Measurements from ENCODE around the gene STPG4.

Gene STPG4

GRCh38 chr2:47091118-47091517, 64.0 kb downstream of the STPG4 start:
- Histone ChIP-seq H3K79me1 (replicated peaks; ENCODE audit: low read length, poor library complexity, severe bottlenecking) (no peaks in the 10 kb centered on the region), H3K9ac (ENCODE audit: low read length) (no peak overlapping the region), H3K27ac (ENCODE audit: low read length, poor library complexity, severe bottlenecking) (no peak overlapping the region), H3K4ac (ENCODE audit: low read depth in 1 of 2, low read length in 2 of 2) (no peak overlapping the region), H3K14ac (ENCODE audit: low read length in 2 of 2) (no peak overlapping the region), H3K4me3 (ENCODE audit: insufficient read depth in 1 of 2, low read depth in 1 of 2, low read length in 2 of 2) (no peak overlapping the region), H2BK12ac (ENCODE audit: low read length in 2 of 2) (no peak overlapping the region), H3K18ac (ENCODE audit: low read depth in 1 of 2, low read length in 2 of 2) (peak overlapping the region in 1 of 2 experiments; percentile 28), H4K8ac (ENCODE audit: low read length) (no peak overlapping the region), H2AK5ac (ENCODE audit: low read length, severe bottlenecking) (no peak overlapping the region), H2AFZ (ENCODE audit: low read depth, low read length) (peak overlapping the region; percentile 18), H2BK15ac (ENCODE audit: low read depth, poor library complexity, severe bottlenecking) (no peak overlapping the region), H3K23ac (ENCODE audit: low read length in 2 of 2) (no peak overlapping the region), H3K4me1 (ENCODE audit: control insufficient read depth, insufficient read depth, low read depth, low read length) (peaks cover 7% of the 10 kb centered on the region), H2BK5ac (ENCODE audit: low read depth, low read length, poor library complexity, severe bottlenecking) (no peak overlapping the region), H4K91ac (ENCODE audit: low read length) (no peak overlapping the region), H3K36me3 (ENCODE audit: control insufficient read depth in 1 of 2, insufficient read depth in 2 of 2, low read depth in 1 of 2, low read length in 2 of 2) (no peaks in the 10 kb centered on the region), H2BK120ac (ENCODE audit: low read depth, low read length) (no peak overlapping the region), H3K27me3 (ENCODE audit: control insufficient read depth in 1 of 2, insufficient read depth in 1 of 2, low read length in 2 of 2) (no peaks in the 10 kb centered on the region), H3K4me2 (ENCODE audit: low read length, poor library complexity, severe bottlenecking) (no peak overlapping the region), H3K9me3 (ENCODE audit: control insufficient read depth, low read length) (no peaks in the 10 kb centered on the region)
- DNase-seq, result peak; percentile 28
- 100% methylated on average over 1 of the region's 2 CpGs for WGBS

DNA sequence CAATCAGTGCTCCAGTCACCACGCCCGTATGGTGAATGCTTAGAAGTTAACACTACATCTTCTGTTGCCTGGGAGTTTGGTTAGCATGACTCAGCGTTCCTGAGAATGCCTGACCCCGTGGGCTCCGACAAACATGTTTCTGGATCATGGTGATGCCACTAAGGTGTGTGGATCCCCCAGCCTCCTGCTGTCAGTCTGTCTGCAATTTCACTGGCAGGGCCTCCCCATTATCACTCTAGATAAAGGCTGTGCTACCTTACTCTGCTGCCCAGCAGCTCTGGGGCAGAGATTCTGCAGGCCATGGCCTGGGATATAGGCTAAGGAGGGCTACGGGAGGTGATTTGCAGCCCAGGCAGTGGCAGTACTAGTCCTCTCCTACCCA, 66.0 kb downstream of the STPG4 start:
- peak overlapping the region; percentile 74 for H4K8ac ChIP-seq (ENCODE audit: low read length)
- peak overlapping the region; percentile 73 for H2BK15ac ChIP-seq (ENCODE audit: low read depth, poor library complexity, severe bottlenecking)
- H3K4me2 ChIP-seq (ENCODE audit: low read length, poor library complexity, severe bottlenecking), result no peak overlapping the region
- WGBS, result 21% methylated on average over 6 of the region's 6 CpGs
- H3K4me3 ChIP-seq (ENCODE audit: insufficient read depth in 1 of 2, low read depth in 1 of 2, low read length in 2 of 2), result no peak overlapping the region
- H2BK5ac ChIP-seq (ENCODE audit: low read depth, low read length, poor library complexity, severe bottlenecking), result no peak overlapping the region
- no peaks in the 10 kb centered on the region for H3K79me1 ChIP-seq (replicated peaks; ENCODE audit: low read length, poor library complexity, severe bottlenecking)
- DNase-seq, result peak; percentile 80
- no peak overlapping the region for H3K9ac ChIP-seq (ENCODE audit: low read length)
- H3K23ac ChIP-seq (ENCODE audit: low read length in 2 of 2), result no peak overlapping the region
- H3K18ac ChIP-seq (ENCODE audit: low read depth in 1 of 2, low read length in 2 of 2), result peak overlapping the region; percentile 90 to 93
- no peak overlapping the region for H2AFZ ChIP-seq (ENCODE audit: low read depth, low read length)
- no peak overlapping the region for H2AK5ac ChIP-seq (ENCODE audit: low read length, severe bottlenecking)
- no peak overlapping the region for H3K27ac ChIP-seq (ENCODE audit: low read length, poor library complexity, severe bottlenecking)
- peak overlapping the region in 1 of 2 experiments; percentile 30 for H3K14ac ChIP-seq (ENCODE audit: low read length in 2 of 2)
- H3K27me3 ChIP-seq (ENCODE audit: control insufficient read depth in 1 of 2, insufficient read depth in 1 of 2, low read length in 2 of 2), result no peaks in the 10 kb centered on the region
- peak overlapping the region; percentile 90 to 99 for H2BK12ac ChIP-seq (ENCODE audit: low read length in 2 of 2)
- H3K4me1 ChIP-seq (ENCODE audit: control insufficient read depth, insufficient read depth, low read depth, low read length), result peaks cover 11% of the 10 kb centered on the region
- no peaks in the 10 kb centered on the region for H3K9me3 ChIP-seq (ENCODE audit: control insufficient read depth, low read length)
- no peaks in the 10 kb centered on the region for H3K36me3 ChIP-seq (ENCODE audit: control insufficient read depth in 1 of 2, insufficient read depth in 2 of 2, low read depth in 1 of 2, low read length in 2 of 2)
- peak overlapping the region; percentile 88 for H3K4ac ChIP-seq (ENCODE audit: low read depth in 1 of 2, low read length in 2 of 2)
- H2BK120ac ChIP-seq (ENCODE audit: low read depth, low read length), result peak overlapping the region; percentile 93
- H4K91ac ChIP-seq (ENCODE audit: low read length), result peak overlapping the region; percentile 83

GRCh38 chr2:47088371-47089082, 66.6 kb downstream of the STPG4 start:
- Histone ChIP-seq H3K36me3 (ENCODE audit: control insufficient read depth in 1 of 2, insufficient read depth in 2 of 2, low read depth in 1 of 2, low read length in 2 of 2) (no peaks in the 10 kb centered on the region), H2AFZ (ENCODE audit: low read depth, low read length) (no peak overlapping the region), H4K91ac (ENCODE audit: low read length) (no peak overlapping the region), H3K18ac (ENCODE audit: low read depth in 1 of 2, low read length in 2 of 2) (peak overlapping the region; percentile 40 to 90), H3K4ac (ENCODE audit: low read depth in 1 of 2, low read length in 2 of 2) (peak overlapping the region; percentile 46 to 88), H2BK120ac (ENCODE audit: low read depth, low read length) (no peak overlapping the region), H3K4me3 (ENCODE audit: insufficient read depth in 1 of 2, low read depth in 1 of 2, low read length in 2 of 2) (no peak overlapping the region), H3K79me1 (replicated peaks; ENCODE audit: low read length, poor library complexity, severe bottlenecking) (no peaks in the 10 kb centered on the region), H3K14ac (ENCODE audit: low read length in 2 of 2) (no peak overlapping the region), H2BK5ac (ENCODE audit: low read depth, low read length, poor library complexity, severe bottlenecking) (no peak overlapping the region), H2BK12ac (ENCODE audit: low read length in 2 of 2) (peak overlapping the region; percentile 46 to 90), H2AK5ac (ENCODE audit: low read length, severe bottlenecking) (no peak overlapping the region), H3K9me3 (ENCODE audit: control insufficient read depth, low read length) (no peaks in the 10 kb centered on the region), H2BK15ac (ENCODE audit: low read depth, poor library complexity, severe bottlenecking) (no peak overlapping the region), H3K4me2 (ENCODE audit: low read length, poor library complexity, severe bottlenecking) (no peak overlapping the region), H3K27me3 (ENCODE audit: control insufficient read depth in 1 of 2, insufficient read depth in 1 of 2, low read length in 2 of 2) (no peaks in the 10 kb centered on the region), H4K8ac (ENCODE audit: low read length) (peak overlapping the region; percentile 16), H3K9ac (ENCODE audit: low read length) (no peak overlapping the region), H3K23ac (ENCODE audit: low read length in 2 of 2) (no peak overlapping the region), H3K27ac (ENCODE audit: low read length, poor library complexity, severe bottlenecking) (no peak overlapping the region), H3K4me1 (ENCODE audit: control insufficient read depth, insufficient read depth, low read depth, low read length) (peaks cover 16% of the 10 kb centered on the region)
- peak; percentile 65 for DNase-seq
- WGBS, result 32% methylated on average over 5 of the region's 5 CpGs

DNA sequence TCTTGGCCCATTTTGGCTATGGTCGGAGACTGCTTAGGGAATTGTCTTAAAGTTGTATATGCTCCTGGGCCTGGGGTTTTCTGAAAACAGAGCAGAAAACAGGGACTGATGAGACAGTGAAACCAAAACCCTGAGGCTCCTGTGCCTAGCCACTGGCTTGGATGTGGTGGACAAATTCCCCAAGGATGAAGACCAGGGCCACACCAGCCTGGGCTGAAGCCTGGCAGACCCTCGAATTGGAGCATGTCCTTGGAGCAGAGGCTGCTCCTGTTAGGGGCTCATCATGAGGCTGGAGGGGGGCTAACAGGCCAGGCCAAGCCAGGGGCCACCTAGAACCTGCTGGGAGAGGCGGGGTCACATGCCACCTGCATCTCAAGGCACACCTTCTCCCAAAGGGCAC, 68.1 kb downstream of the STPG4 start:
- H2BK12ac ChIP-seq (ENCODE audit: low read length in 2 of 2), result peak overlapping the region; percentile 98 to 100
- peak overlapping the region; percentile 87 to 95 for H3K18ac ChIP-seq (ENCODE audit: low read depth in 1 of 2, low read length in 2 of 2)
- no peak overlapping the region for H2BK5ac ChIP-seq (ENCODE audit: low read depth, low read length, poor library complexity, severe bottlenecking)
- H3K4me1 ChIP-seq (ENCODE audit: control insufficient read depth, insufficient read depth, low read depth, low read length), result peaks cover 19% of the 10 kb centered on the region
- H3K23ac ChIP-seq (ENCODE audit: low read length in 2 of 2), result no peak overlapping the region
- 59% methylated on average over 2 of the region's 3 CpGs for WGBS
- H2BK15ac ChIP-seq (ENCODE audit: low read depth, poor library complexity, severe bottlenecking), result peak overlapping the region; percentile 83
- H3K4ac ChIP-seq (ENCODE audit: low read depth in 1 of 2, low read length in 2 of 2), result peak overlapping the region; percentile 90 to 95
- H3K9me3 ChIP-seq (ENCODE audit: control insufficient read depth, low read length), result no peaks in the 10 kb centered on the region
- DNase-seq, result no peak
- peaks cover 0 to 2% of the 10 kb centered on the region in 2 experiments for H3K36me3 ChIP-seq (ENCODE audit: control insufficient read depth in 1 of 2, insufficient read depth in 2 of 2, low read depth in 1 of 2, low read length in 2 of 2)
- no peaks in the 10 kb centered on the region for H3K79me1 ChIP-seq (replicated peaks; ENCODE audit: low read length, poor library complexity, severe bottlenecking)
- H3K27me3 ChIP-seq (ENCODE audit: control insufficient read depth in 1 of 2, insufficient read depth in 1 of 2, low read length in 2 of 2), result no peaks in the 10 kb centered on the region
- H3K4me2 ChIP-seq (ENCODE audit: low read length, poor library complexity, severe bottlenecking), result no peak overlapping the region
- H3K4me3 ChIP-seq (ENCODE audit: insufficient read depth in 1 of 2, low read depth in 1 of 2, low read length in 2 of 2), result no peak overlapping the region
- peak overlapping the region; percentile 56 for H2BK120ac ChIP-seq (ENCODE audit: low read depth, low read length)
- peak overlapping the region in 1 of 2 experiments; percentile 96 for H3K14ac ChIP-seq (ENCODE audit: low read length in 2 of 2)
- H3K9ac ChIP-seq (ENCODE audit: low read length), result no peak overlapping the region
- no peak overlapping the region for H3K27ac ChIP-seq (ENCODE audit: low read length, poor library complexity, severe bottlenecking)
- H2AFZ ChIP-seq (ENCODE audit: low read depth, low read length), result no peak overlapping the region
- peak overlapping the region; percentile 78 for H4K8ac ChIP-seq (ENCODE audit: low read length)
- peak overlapping the region; percentile 76 for H2AK5ac ChIP-seq (ENCODE audit: low read length, severe bottlenecking)
- peak overlapping the region; percentile 98 for H4K91ac ChIP-seq (ENCODE audit: low read length)
